Suppressor macrophage treated with lipopolysaccharide for 1 hour (primary cell): ENCODE measurements around the gene SLC25A29.
A peak's percentile ranks its signal among the peaks of the same experiment; 100 is the strongest.
"Not testable (repeated sequence)": the region's sequence is repeated elsewhere in the genome, so short reads cannot be mapped to it uniquely, and the experiment has no call there.

Source experiments
- DNase-seq, 3 donors: peaks; one replicate each; pipeline ENCODE4 v3.0.0-alpha.2; 2020 to 2022

SLC25A29 gene

GRCh38 chr14:100292776-100293461 lies 13.3 kb downstream of the SLC25A29 start:
- no peak for DNase-seq

- no peak for DNase-seq
These were observed 13.9 kb downstream of the SLC25A29 start for GRCh38 chr14:100292301-100292775.

- DNase-seq, result no peak
These were observed 14.8 kb downstream of the SLC25A29 start for GRCh38 chr14:100291305-100292075.

- no peak for DNase-seq
These were observed 15.5 kb downstream of the SLC25A29 start for GRCh38 chr14:100290607-100291304.

GRCh38 chr14:100289916-100290606 lies 16.2 kb downstream of the SLC25A29 start:
- DNase-seq, result no peak

GRCh38 chr14:100288382-100289185 lies 17.7 kb downstream of the SLC25A29 start:
- no peak for DNase-seq

- not testable (repeated sequence) for DNase-seq
These were observed 18.3 kb downstream of the SLC25A29 start for GRCh38 chr14:100287998-100288295.

- no peak for DNase-seq
These were observed 18.8 kb downstream of the SLC25A29 start for GRCh38 chr14:100287202-100287997.

GRCh38 chr14:100286484-100287191 lies 19.6 kb downstream of the SLC25A29 start:
- no peak for DNase-seq

GRCh38 chr14:100285913-100286400 lies 20.3 kb downstream of the SLC25A29 start:
- DNase-seq, result no peak

- DNase-seq, result peak; percentile 79 to 94 (median 86)
These were observed 21.0 kb downstream of the SLC25A29 start for GRCh38 chr14:100285021-100285912.

- no peak for DNase-seq
These were observed 22.0 kb downstream of the SLC25A29 start for GRCh38 chr14:100283984-100284881.

GRCh38 chr14:100283436-100283835 lies 22.8 kb downstream of the SLC25A29 start:
- DNase-seq, result not testable (repeated sequence)

GRCh38 chr14:100282766-100283419 lies 23.4 kb downstream of the SLC25A29 start:
- no peak for DNase-seq

GRCh38 chr14:100282083-100282350 lies 24.2 kb downstream of the SLC25A29 start:
- DNase-seq, result no peak

- DNase-seq, result no peak
These were observed 24.8 kb downstream of the SLC25A29 start for GRCh38 chr14:100281286-100282082.

GRCh38 chr14:100279563-100279962 lies 26.7 kb downstream of the SLC25A29 start:
- DNase-seq, result no peak
